Measurements from ENCODE around the gene FRMD5.
"Not testable (repeated sequence)": the region's sequence is repeated elsewhere in the genome, so short reads cannot be mapped to it uniquely, and the experiment has no call there.

The FRMD5 gene

GRCh38 chr15:44033894-44034293 lies 161.2 kb downstream of the FRMD5 start:
- H4K20me1 ChIP-seq (ENCODE audit: low read depth, low read length), result no peaks in the 10 kb centered on the region
- no peak overlapping the region for H3K4me2 ChIP-seq (ENCODE audit: low read depth, low read length, poor library complexity, severe bottlenecking)
- H3K36me3 ChIP-seq (ENCODE audit: low read length), result no peaks in the 10 kb centered on the region
- H3K79me2 ChIP-seq (ENCODE audit: insufficient read depth, low read length), result no peaks in the 10 kb centered on the region
- no peak overlapping the region for H3K4me3 ChIP-seq (ENCODE audit: insufficient read depth, low read length, poor library complexity, severe bottlenecking)
- H3K27me3 ChIP-seq (ENCODE audit: low read length), result no peaks in the 10 kb centered on the region
- TF ChIP-seq CTCF (IDR thresholded peaks at IDR 0.05; ENCODE audit: insufficient read depth, low read length, poor library complexity, severe bottlenecking), result no peak
- no peak for TF ChIP-seq EZH2phosphoT487 (conservative IDR thresholded peaks at IDR 0.05; ENCODE audit: low read length)
- no peak overlapping the region for H2AFZ ChIP-seq (ENCODE audit: low read depth, low read length, severe bottlenecking)
- no peaks in the 10 kb centered on the region for H3K9me3 ChIP-seq (ENCODE audit: insufficient read depth, low read length)
- no peaks in the 10 kb centered on the region for H3K9me2 ChIP-seq (replicated peaks; ENCODE audit: insufficient read depth, low read length)
- no peak overlapping the region for H3K9ac ChIP-seq (ENCODE audit: low read length)
- H3K27ac ChIP-seq (ENCODE audit: low read depth, low read length), result no peak overlapping the region
- H3F3A ChIP-seq (ENCODE audit: insufficient read depth), result no peaks in the 10 kb centered on the region

GRCh38 chr15:44032820-44033219 lies 162.3 kb downstream of the FRMD5 start:
- H3K36me3 ChIP-seq (ENCODE audit: low read length); H3K4me3 ChIP-seq (ENCODE audit: insufficient read depth, low read length, poor library complexity, severe bottlenecking); H3K79me2 ChIP-seq (ENCODE audit: insufficient read depth, low read length); H3K9me2 ChIP-seq (replicated peaks; ENCODE audit: insufficient read depth, low read length); H3K4me2 ChIP-seq (ENCODE audit: low read depth, low read length, poor library complexity, severe bottlenecking); H3K9ac ChIP-seq (ENCODE audit: low read length); H3K27me3 ChIP-seq (ENCODE audit: low read length); H3F3A ChIP-seq (ENCODE audit: insufficient read depth); H3K27ac ChIP-seq (ENCODE audit: low read depth, low read length); H4K20me1 ChIP-seq (ENCODE audit: low read depth, low read length); H3K9me3 ChIP-seq (ENCODE audit: insufficient read depth, low read length); H2AFZ ChIP-seq (ENCODE audit: low read depth, low read length, severe bottlenecking): not testable (repeated sequence)

GRCh38 chr15:44029940-44030568 lies 165.0 kb downstream of the FRMD5 start:
- no peaks in the 10 kb centered on the region for H3K9me3 ChIP-seq (ENCODE audit: insufficient read depth, low read length)
- H3K27me3 ChIP-seq (ENCODE audit: low read length), result no peaks in the 10 kb centered on the region
- H3K4me2 ChIP-seq (ENCODE audit: low read depth, low read length, poor library complexity, severe bottlenecking), result no peak overlapping the region
- no peak overlapping the region for H2AFZ ChIP-seq (ENCODE audit: low read depth, low read length, severe bottlenecking)
- no peak overlapping the region for H3K27ac ChIP-seq (ENCODE audit: low read depth, low read length)
- H3F3A ChIP-seq (ENCODE audit: insufficient read depth), result no peaks in the 10 kb centered on the region
- H3K4me3 ChIP-seq (ENCODE audit: insufficient read depth, low read length, poor library complexity, severe bottlenecking), result no peak overlapping the region
- no peak for TF ChIP-seq CTCF (IDR thresholded peaks at IDR 0.05; ENCODE audit: insufficient read depth, low read length, poor library complexity, severe bottlenecking)
- TF ChIP-seq EZH2phosphoT487 (conservative IDR thresholded peaks at IDR 0.05; ENCODE audit: low read length), result no peak
- no peak overlapping the region for H3K9ac ChIP-seq (ENCODE audit: low read length)
- no peaks in the 10 kb centered on the region for H3K9me2 ChIP-seq (replicated peaks; ENCODE audit: insufficient read depth, low read length)
- no peaks in the 10 kb centered on the region for H4K20me1 ChIP-seq (ENCODE audit: low read depth, low read length)
- H3K36me3 ChIP-seq (ENCODE audit: low read length), result no peaks in the 10 kb centered on the region
- no peaks in the 10 kb centered on the region for H3K79me2 ChIP-seq (ENCODE audit: insufficient read depth, low read length)

GRCh38 chr15:44029003-44029402 lies 166.1 kb downstream of the FRMD5 start:
- H3K79me2 ChIP-seq (ENCODE audit: insufficient read depth, low read length), result no peaks in the 10 kb centered on the region
- no peak for TF ChIP-seq CTCF (IDR thresholded peaks at IDR 0.05; ENCODE audit: insufficient read depth, low read length, poor library complexity, severe bottlenecking)
- TF ChIP-seq EZH2phosphoT487 (conservative IDR thresholded peaks at IDR 0.05; ENCODE audit: low read length), result no peak
- H3K9me2 ChIP-seq (replicated peaks; ENCODE audit: insufficient read depth, low read length), result no peaks in the 10 kb centered on the region
- H3F3A ChIP-seq (ENCODE audit: insufficient read depth), result no peaks in the 10 kb centered on the region
- no peak overlapping the region for H3K4me2 ChIP-seq (ENCODE audit: low read depth, low read length, poor library complexity, severe bottlenecking)
- no peak overlapping the region for H3K4me3 ChIP-seq (ENCODE audit: insufficient read depth, low read length, poor library complexity, severe bottlenecking)
- no peaks in the 10 kb centered on the region for H3K9me3 ChIP-seq (ENCODE audit: insufficient read depth, low read length)
- no peak overlapping the region for H3K27ac ChIP-seq (ENCODE audit: low read depth, low read length)
- no peaks in the 10 kb centered on the region for H3K36me3 ChIP-seq (ENCODE audit: low read length)
- H4K20me1 ChIP-seq (ENCODE audit: low read depth, low read length), result no peaks in the 10 kb centered on the region
- H3K27me3 ChIP-seq (ENCODE audit: low read length), result no peaks in the 10 kb centered on the region
- H3K9ac ChIP-seq (ENCODE audit: low read length), result no peak overlapping the region
- no peak overlapping the region for H2AFZ ChIP-seq (ENCODE audit: low read depth, low read length, severe bottlenecking)
